Measurements from ENCODE around the gene PRPSAP1.

DNA sequence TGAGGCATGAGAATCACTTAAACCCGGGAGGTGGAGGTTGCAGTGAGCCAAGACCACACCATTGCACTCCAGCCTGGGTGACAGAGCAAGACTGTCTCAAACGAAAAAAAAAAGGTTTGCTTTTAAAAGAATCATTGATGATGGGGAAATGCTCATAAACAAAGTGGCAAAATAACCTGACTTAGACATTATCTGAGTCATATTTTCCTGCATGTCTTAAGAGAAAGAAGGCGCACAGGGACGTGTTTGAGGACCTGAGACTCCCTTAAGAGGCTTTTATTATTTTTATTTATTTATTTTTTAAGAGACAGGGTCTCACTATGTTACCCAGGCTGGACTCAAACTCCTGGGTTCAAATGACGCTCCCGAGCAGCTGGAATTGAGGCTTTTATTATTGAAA lies 5.7 kb upstream of the PRPSAP1 start:
- no peak for TF ChIP-seq TAF1 (IDR thresholded peaks at IDR 0.05; ENCODE audit: borderline replicate concordance, insufficient read depth, low read length)
- TF ChIP-seq POLR2AphosphoS5 (IDR thresholded peaks at IDR 0.05; ENCODE audit: low read depth, low read length), result no peak
- TF ChIP-seq FOXP2 (optimal IDR thresholded peaks at IDR 0.05; ENCODE audit: borderline replicate concordance, extremely low read depth, extremely low read length, insufficient read depth), result no peak
